ENCODE measurements around the gene EZR. TPM values are rescaled to one million over a fixed set of nuclear protein-coding genes. Genes with fewer than 3 reads are reported as not detected.

EZR gene
- total RNA-seq, 3 donors from 2014 or later: 29.1 to 154 (median 59.3) TPM

DNA sequence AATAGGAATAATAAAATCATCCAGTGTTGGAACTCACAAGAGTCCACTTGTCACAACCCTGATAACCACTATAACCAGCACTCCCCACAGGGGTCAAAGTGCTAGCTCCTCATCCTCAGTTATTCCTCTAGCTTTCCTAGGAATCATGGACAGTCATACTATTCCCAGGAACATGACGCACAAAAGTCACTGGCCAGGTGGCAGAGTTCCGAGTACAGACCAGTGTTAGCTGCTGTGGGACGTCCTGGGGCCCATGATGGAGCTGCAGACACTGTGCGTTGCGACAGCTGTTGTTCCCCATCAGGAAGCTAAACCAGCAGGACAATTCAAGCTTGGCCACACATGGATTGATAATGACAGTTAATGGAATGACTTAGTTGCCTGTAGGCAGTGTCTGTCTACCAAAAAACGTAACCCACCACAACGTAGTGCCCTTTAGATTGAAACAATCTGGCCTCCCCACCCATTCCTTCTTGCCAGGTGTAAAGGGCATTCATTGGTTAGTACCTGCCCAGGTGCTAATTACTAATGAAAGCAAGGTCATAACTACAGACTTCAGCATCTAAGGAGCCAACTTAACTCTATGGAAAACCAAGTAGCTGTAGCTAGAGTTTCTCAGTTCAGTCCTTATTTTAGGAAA lies 17.4 kb downstream of the EZR start:
- Histone ChIP-seq H3K27ac (peak overlapping the region in 1 of 2 donors; percentile 8), H3K4me1 (no peaks in the 10 kb centered on the region), H3K27me3 (no peaks in the 10 kb centered on the region), H3K36me3 (no peaks in the 10 kb centered on the region), H3K4me3 (no peak overlapping the region), H3K9me3 (no peaks in the 10 kb centered on the region)
- no peak for DNase-seq (ENCODE audit: low spot score in 2 of 2)
- intact Hi-C loops (cut with DNase I; ENCODE audit: low total_unique reads): no loop called here
- TF ChIP-seq, protein P1, sequence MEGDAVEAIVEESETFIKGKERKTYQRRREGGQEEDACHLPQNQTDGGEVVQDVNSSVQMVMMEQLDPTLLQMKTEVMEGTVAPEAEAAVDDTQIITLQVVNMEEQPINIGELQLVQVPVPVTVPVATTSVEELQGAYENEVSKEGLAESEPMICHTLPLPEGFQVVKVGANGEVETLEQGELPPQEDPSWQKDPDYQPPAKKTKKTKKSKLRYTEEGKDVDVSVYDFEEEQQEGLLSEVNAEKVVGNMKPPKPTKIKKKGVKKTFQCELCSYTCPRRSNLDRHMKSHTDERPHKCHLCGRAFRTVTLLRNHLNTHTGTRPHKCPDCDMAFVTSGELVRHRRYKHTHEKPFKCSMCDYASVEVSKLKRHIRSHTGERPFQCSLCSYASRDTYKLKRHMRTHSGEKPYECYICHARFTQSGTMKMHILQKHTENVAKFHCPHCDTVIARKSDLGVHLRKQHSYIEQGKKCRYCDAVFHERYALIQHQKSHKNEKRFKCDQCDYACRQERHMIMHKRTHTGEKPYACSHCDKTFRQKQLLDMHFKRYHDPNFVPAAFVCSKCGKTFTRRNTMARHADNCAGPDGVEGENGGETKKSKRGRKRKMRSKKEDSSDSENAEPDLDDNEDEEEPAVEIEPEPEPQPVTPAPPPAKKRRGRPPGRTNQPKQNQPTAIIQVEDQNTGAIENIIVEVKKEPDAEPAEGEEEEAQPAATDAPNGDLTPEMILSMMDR (IDR thresholded peaks at IDR 0.05): no peak
- TF ChIP-seq POLR2A (IDR thresholded peaks at IDR 0.05): no peak
- no peak for TF ChIP-seq POLR2AphosphoS5 (IDR thresholded peaks at IDR 0.05)

DNA sequence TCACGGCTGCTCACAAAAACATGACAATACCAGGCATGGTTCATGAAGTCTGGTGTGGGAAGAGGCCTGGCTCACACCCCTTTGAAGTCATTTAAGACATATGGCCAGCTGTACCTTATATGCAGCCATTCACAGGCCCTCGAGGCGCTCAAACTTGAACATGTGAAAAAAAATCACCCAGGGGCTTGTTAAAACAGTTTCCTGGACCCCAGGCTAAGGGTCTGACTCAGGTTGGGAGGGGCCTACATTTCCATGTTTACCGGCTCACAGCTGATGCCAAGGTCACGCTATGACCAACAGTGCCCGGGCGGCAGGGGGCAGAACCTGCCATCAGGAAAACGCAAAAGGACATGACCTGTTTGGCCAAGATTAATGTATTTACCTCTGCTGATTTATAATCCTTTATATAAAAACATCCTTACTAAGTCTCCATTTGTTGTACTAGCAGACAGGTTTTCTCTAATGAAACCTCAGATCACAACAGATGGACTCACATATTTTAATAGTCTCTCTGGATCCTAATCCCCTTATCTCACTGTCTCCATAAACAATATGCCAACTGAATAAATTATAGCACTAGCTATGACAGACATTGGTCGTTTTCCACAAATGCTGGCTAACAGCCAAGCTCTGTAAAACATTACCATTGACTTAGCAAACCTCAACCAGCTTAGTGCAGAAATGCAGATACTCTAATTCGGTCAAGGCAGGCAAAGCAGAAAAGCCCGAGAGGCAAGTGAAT lies 19.9 kb downstream of the EZR start:
- Histone ChIP-seq H3K27me3 (no peaks in the 10 kb centered on the region), H3K27ac (peak overlapping the region; percentile 59 to 66), H3K4me3 (no peak overlapping the region), H3K9me3 (no peaks in the 10 kb centered on the region), H3K4me1 (no peaks in the 10 kb centered on the region), H3K36me3 (no peaks in the 10 kb centered on the region)
- DNase-seq (ENCODE audit: low spot score in 2 of 2): no peak
- TF ChIP-seq POLR2A (IDR thresholded peaks at IDR 0.05): no peak
- TF ChIP-seq, protein P1 (IDR thresholded peaks at IDR 0.05): peak in 1 of 3 donors; percentile 9
- intact Hi-C loops (cut with DNase I; ENCODE audit: low total_unique reads): no loop called here

DNA sequence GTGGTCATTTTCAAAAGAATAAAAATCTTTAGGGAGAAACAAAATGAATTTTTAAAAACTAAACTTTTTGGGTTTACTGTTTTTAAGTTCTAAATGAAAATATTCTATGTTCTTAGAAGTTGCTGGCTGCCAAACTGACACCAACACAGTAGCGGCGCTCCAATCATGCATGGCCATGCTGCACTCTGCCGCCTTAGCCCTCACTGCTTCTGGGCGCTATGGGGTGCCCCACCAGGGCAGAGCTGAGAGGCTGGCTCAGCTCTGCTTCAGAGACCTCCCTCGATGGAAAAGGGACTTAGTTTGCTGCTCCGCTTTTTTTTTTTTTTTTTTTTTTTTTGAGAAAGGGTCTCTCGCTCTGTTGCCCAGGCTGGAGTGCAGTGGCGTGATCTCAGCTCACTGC lies 20.9 kb downstream of the EZR start:
- Histone ChIP-seq H3K27ac (peak overlapping the region; percentile 8 to 59), H3K4me1 (no peaks in the 10 kb centered on the region), H3K9me3 (no peaks in the 10 kb centered on the region), H3K27me3 (no peaks in the 10 kb centered on the region), H3K36me3 (no peaks in the 10 kb centered on the region), H3K4me3 (no peak overlapping the region)
- TF ChIP-seq POLR2AphosphoS5 (IDR thresholded peaks at IDR 0.05): no peak
- no peak for TF ChIP-seq POLR2A (IDR thresholded peaks at IDR 0.05)
- TF ChIP-seq, protein P1 (IDR thresholded peaks at IDR 0.05): no peak
- DNase-seq (ENCODE audit: low spot score in 2 of 2): no peak
- intact Hi-C loops (cut with DNase I; ENCODE audit: low total_unique reads): no loop called here

DNA sequence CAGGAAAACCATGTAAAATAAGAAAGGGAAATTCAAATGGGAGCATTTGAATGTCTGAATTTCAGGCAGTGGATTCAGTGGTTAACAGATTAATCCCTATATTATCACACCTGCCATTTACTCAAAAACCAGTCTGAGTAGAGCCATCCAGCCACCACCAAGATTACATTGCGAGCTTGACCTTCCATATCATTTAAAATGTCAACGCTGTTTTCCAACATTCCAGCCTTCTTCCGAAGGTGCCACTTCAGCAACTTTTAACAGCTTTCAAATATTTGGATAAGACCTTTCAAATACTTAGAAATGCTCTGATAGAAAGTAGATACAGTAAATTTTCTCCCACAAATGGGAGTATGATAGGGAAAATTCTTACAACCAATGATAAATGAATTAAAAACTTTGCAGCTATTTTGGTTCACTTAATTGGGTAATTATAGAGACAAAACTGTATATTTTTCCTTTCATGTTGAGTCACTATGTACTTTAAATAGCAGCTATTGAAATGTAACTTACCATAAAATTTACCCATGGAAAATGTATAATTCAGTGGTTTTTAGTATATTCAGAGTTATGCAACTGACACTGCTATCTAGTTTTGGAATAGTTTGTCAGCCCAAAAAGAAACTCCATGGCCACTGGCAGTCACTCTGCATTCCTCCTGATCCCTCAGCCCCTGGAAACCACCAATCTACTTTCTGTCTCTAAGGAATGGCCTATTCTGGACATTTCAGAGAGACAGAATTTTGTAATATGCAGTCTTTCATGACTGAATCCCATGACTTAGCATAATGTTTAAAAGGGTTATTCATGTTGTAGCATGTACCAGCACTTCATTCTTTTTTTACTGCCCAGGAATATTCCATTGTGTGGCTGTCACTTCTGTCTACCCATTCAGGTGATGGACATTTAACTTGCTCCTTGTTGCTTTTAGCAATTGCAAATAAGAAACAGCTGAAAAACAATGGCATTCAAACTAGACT lies 21.5 kb downstream of the EZR start:
- Histone ChIP-seq H3K36me3 (no peaks in the 10 kb centered on the region), H3K27me3 (no peaks in the 10 kb centered on the region), H3K4me1 (no peaks in the 10 kb centered on the region), H3K27ac (peak overlapping the region; percentile 8 to 59), H3K4me3 (no peak overlapping the region), H3K9me3 (no peaks in the 10 kb centered on the region)
- intact Hi-C loops (cut with DNase I; ENCODE audit: low total_unique reads): no loop called here
- TF ChIP-seq POLR2AphosphoS5 (IDR thresholded peaks at IDR 0.05) (no peak), POLR2A (IDR thresholded peaks at IDR 0.05) (no peak)
- TF ChIP-seq, protein P1 (IDR thresholded peaks at IDR 0.05): no peak
- DNase-seq (ENCODE audit: low spot score in 2 of 2): no peak

All from breast epithelium (tissue), 4 donors.